GM12892 (cell line): ENCODE data around the gene HELZ2.

Experiments used
- POLR2A ChIP-seq: IDR thresholded peaks from 2 replicates; pipeline ENCODE4 v1.6.1; 2011; ENCODE audit warnings: low read depth, low read length, control low read depth
- POLR2AphosphoS5 ChIP-seq: IDR thresholded peaks from 2 replicates; pipeline ENCODE4 v1.6.1; 2011; ENCODE audit warnings: low read depth, low read length, control low read depth

GRCh38 chr20:63525185-63525584 is 48.9 kb downstream of the HELZ2 start:
- TF ChIP-seq POLR2A (peak; percentile 1; the same call in 1 of the 2 replicates), POLR2AphosphoS5 (no peak)
